GM12864 (cell line): ENCODE results near the gene HRH2.

ENCODE experiments used
- DNase-seq: peaks from one replicate; pipeline ENCODE4 v3.0.0-alpha.2; 2011; ENCODE audit warnings: low read depth
- H3K4me3 ChIP-seq: 2 replicates; pipeline ENCODE4 v1.5.1; 2011; ENCODE audit warnings: mild to moderate bottlenecking, low read depth, low read length, control low read depth
- CTCF ChIP-seq: IDR thresholded peaks from 2 replicates; pipeline ENCODE4 v1.5.1; 2011; ENCODE audit warnings: low read depth, mild to moderate bottlenecking, moderate library complexity, low read length, control low read depth, inconsistent platforms; ENCODE audit errors: missing control alignments

Gene HRH2

GRCh38 chr5:175654807-175655206 lies 3.1 kb upstream of the HRH2 start:
- no peak overlapping the region for H3K4me3 ChIP-seq
- no peak for DNase-seq
- TF ChIP-seq CTCF = no peak

GRCh38 chr5:175655411-175655810 lies 2.5 kb upstream of the HRH2 start:
- TF ChIP-seq CTCF = no peak
- no peak overlapping the region for H3K4me3 ChIP-seq
- DNase-seq = no peak

GRCh38 chr5:175656966-175657365 lies 905 bp upstream of the HRH2 start:
- no peak overlapping the region for H3K4me3 ChIP-seq
- no peak for DNase-seq
- TF ChIP-seq CTCF = no peak

- no peak overlapping the region for H3K4me3 ChIP-seq
- no peak for TF ChIP-seq CTCF
- no peak for DNase-seq
Measured at GRCh38 chr5:175658299-175659145, 651 bp downstream of the HRH2 start.

- no peak for DNase-seq
- no peak overlapping the region for H3K4me3 ChIP-seq
- no peak for TF ChIP-seq CTCF
Measured at GRCh38 chr5:175659546-175660253, 1.8 kb downstream of the HRH2 start.

- DNase-seq = no peak
- no peak overlapping the region for H3K4me3 ChIP-seq
- no peak for TF ChIP-seq CTCF
Measured at GRCh38 chr5:175663186-175664184, 5.6 kb downstream of the HRH2 start.
